GM12874 (cell line): Measurements from ENCODE around the gene SMIM22.

Experiments used
- CTCF ChIP-seq: IDR thresholded peaks from 2 replicates; pipeline ENCODE4 v1.5.1; 2011; ENCODE audit warnings: low read depth, mild to moderate bottlenecking, control low read depth, low read length, moderate library complexity; ENCODE audit not compliant: insufficient read depth

Gene SMIM22

DNA sequence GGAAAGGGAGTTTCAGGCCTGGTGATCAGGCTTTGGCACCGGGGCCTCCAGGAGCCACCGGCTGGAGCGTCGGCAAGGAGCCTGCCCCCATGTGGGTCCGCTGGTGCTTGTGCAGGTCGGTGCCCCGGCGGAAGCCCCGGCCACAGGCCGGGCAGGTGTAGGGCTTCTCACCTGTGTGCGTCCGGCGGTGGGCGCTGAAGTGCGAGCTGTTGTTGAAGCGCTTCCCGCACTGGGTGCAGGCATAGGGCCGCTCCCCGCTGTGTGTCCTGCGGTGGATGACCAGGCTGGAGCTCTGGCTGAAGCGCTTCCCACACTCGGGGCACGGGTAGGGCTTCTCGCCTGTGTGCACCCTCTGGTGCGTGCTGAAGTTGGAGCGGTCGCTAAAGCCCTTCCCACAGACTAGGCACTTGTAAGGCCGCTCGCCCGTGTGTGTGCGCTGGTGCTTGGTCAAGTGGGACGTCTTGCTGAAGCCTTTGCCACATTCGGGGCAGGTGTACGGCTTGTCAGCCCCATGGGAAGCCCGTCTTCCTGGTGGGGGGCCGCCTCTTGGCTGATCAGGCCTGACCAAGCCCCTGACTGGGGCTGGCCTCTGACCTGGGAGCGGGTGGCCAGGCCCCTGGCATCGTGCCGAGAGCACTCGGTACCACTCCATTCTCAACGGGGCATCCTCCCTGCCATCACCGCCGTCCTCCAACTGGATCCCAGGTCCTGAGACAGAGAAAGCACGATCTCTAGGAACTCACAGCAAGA, 42.6 kb upstream of the SMIM22 start:
- TF ChIP-seq CTCF, result no peak

GRCh38 chr16:4753227-4753626, 41.9 kb upstream of the SMIM22 start:
- no peak for TF ChIP-seq CTCF

DNA sequence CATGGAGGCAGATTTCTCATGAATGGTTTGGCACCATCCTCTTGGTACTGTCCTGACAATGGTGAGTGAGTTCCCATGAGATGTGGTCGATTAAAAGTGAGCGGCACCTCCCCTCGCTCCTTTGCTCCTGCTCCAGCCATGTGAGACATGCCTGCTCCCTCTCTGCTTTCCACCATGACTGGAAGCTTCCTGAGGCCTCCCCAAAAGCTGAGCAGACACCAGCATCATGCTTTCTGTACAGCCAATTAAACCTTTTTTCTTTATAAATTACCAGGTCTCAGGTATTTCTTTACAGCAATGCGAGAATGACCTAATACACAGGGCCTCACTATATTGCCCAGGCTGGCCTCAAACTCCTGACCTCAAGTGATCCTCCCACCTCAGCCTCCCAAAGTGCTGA, 40.3 kb upstream of the SMIM22 start:
- TF ChIP-seq CTCF, result no peak

DNA sequence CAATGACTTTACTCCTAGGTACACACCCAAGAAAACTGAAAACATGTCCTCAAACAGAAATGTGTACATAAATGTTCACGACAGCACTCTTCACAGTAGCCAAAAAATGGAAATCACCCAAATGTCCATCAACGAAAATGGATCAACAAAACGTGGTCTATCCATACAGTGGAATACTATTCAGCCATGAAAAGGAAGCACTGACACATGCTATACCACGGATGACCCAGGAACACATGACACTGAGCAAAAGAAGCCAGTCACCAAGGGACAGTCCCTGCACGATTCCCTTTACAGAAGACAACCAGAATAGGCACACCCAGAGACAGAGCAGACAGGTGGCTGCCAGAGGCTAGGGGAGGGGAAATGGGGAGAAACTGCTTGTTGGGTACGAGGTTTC, 39.5 kb upstream of the SMIM22 start:
- no peak for TF ChIP-seq CTCF

GRCh38 chr16:4760221-4760910, 34.8 kb upstream of the SMIM22 start:
- no peak for TF ChIP-seq CTCF

GRCh38 chr16:4762205-4762604, 33.0 kb upstream of the SMIM22 start:
- no peak for TF ChIP-seq CTCF

- TF ChIP-seq CTCF, result no peak
These were observed 31.4 kb upstream of the SMIM22 start for GRCh38 chr16:4763791-4764190.
